Dendritic cell treated with granulocyte-macrophage colony-stimulating factor and Interleukin-4, amounts not matched to agents 40 ng/mL and 50 ng/mL, for 4 days (primary cell): Measurements from ENCODE around the gene REST.
A peak's percentile ranks its signal among the peaks of the same experiment; 100 is the strongest.
"Not testable (repeated sequence)": the region's sequence is repeated elsewhere in the genome, so short reads cannot be mapped to it uniquely, and the experiment has no call there.

Experiments
- H3K27ac Mint-ChIP-seq: one replicate; pipeline ENCODE4 v1.8.0; 2022; ENCODE audit warnings: mild to moderate bottlenecking, mixed read lengths
- H3K27me3 Mint-ChIP-seq: one replicate; pipeline ENCODE4 v1.8.0; 2022; ENCODE audit warnings: mild to moderate bottlenecking, mixed read lengths
- H3K36me3 Mint-ChIP-seq: one replicate; pipeline ENCODE4 v1.8.0; 2022; ENCODE audit warnings: low read depth, mixed read lengths
- H3K4me1 Mint-ChIP-seq: one replicate; pipeline ENCODE4 v1.8.0; 2022; ENCODE audit warnings: low read depth, mixed read lengths
- H3K4me3 Mint-ChIP-seq: one replicate; pipeline ENCODE4 v1.8.0; 2022; ENCODE audit warnings: mild to moderate bottlenecking, moderate library complexity, mixed read lengths
- H3K9me3 Mint-ChIP-seq: one replicate; pipeline ENCODE4 v1.8.0; 2022; ENCODE audit warnings: mixed read lengths
- intact Hi-C: fragments of 100-400 bp; cut with micrococcal nuclease; formaldehyde crosslinking; loops from one replicate; pipeline ENCODE4 v1.15.0; 2022

Gene REST, protein sequence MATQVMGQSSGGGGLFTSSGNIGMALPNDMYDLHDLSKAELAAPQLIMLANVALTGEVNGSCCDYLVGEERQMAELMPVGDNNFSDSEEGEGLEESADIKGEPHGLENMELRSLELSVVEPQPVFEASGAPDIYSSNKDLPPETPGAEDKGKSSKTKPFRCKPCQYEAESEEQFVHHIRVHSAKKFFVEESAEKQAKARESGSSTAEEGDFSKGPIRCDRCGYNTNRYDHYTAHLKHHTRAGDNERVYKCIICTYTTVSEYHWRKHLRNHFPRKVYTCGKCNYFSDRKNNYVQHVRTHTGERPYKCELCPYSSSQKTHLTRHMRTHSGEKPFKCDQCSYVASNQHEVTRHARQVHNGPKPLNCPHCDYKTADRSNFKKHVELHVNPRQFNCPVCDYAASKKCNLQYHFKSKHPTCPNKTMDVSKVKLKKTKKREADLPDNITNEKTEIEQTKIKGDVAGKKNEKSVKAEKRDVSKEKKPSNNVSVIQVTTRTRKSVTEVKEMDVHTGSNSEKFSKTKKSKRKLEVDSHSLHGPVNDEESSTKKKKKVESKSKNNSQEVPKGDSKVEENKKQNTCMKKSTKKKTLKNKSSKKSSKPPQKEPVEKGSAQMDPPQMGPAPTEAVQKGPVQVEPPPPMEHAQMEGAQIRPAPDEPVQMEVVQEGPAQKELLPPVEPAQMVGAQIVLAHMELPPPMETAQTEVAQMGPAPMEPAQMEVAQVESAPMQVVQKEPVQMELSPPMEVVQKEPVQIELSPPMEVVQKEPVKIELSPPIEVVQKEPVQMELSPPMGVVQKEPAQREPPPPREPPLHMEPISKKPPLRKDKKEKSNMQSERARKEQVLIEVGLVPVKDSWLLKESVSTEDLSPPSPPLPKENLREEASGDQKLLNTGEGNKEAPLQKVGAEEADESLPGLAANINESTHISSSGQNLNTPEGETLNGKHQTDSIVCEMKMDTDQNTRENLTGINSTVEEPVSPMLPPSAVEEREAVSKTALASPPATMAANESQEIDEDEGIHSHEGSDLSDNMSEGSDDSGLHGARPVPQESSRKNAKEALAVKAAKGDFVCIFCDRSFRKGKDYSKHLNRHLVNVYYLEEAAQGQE

DNA sequence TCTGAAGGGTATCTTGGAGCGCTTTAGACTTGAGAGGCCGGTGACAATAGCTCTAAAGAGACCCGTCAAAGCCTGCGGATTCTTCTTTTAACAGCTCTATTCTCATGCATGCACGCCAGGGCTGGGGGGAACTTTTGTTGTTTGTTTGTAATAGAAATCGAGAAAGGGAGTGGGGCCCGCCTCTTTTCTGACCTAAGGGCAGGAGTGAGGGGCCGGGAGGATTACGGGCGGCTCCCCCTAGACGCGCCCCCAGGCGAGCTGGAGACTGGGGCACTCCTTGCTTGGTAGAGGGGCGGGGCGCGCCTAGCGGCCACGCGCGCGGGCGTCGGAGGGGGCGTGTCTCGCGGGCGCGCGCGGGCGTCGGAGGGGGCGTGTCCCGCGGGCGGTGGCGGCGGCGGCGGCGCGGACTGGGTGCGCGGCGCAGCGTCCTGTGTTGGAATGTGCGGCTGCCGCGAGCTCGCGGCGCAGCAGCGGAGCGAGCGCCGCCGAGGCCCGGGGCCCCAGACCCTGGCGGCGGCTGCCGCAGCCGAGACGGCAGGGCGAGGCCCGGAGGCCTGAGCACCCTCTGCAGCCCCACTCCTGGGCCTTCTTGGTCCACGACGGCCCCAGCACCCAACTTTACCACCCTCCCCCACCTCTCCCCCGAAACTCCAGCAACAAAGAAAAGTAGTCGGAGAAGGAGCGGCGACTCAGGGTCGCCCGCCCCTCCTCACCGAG, at the start of gene REST:
Gene REST, plus strand, starts transcription at position 412 of the 717 bp plus-strand sequence. CDS start 2,739 bp downstream, outside the sequence.
- Mint-ChIP-seq H3K27ac (peak within 1 kb of the TSS; percentile 87), H3K36me3 (peaks cover 29% of the 10 kb centered on the region), H3K9me3 (no peaks in the 10 kb centered on the region), H3K27me3 (no peaks in the 10 kb centered on the region), H3K4me1 (peaks cover 36% of the 10 kb centered on the region), H3K4me3 (peak within 1 kb of the TSS; percentile 94)
- intact Hi-C loops, result loop anchor here (5.0 to 10.0 kb wide), 4 partner anchors 40 to 520 kb away; partner anchors contain the start of genes AASDH, PAICS and PPAT

DNA sequence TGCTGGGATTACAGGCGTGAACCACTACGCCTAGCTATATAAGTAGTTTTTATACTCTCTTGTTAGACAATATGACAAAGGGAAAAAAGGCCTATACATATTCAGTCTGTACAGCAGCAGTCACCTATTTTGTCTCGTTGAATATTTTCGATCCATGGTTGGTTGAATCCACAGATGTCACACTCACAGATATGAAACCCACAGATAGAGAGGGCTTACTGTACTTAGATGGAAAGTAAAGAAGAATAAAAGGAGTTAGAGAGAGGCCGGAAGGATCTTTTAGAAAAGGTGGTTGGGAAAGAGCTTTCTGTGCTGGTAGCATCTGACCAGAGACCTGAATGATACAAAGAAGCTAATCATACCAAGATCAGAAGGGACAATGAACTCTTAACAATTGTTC, 47.9 kb upstream of the REST start:
- no peaks in the 10 kb centered on the region for H3K36me3 Mint-ChIP-seq
- intact Hi-C loops, result no loop called here
- peaks cover 24% of the 10 kb centered on the region for H3K4me1 Mint-ChIP-seq
- no peak overlapping the region for H3K27ac Mint-ChIP-seq
- H3K4me3 Mint-ChIP-seq, result no peak overlapping the region
- no peaks in the 10 kb centered on the region for H3K9me3 Mint-ChIP-seq
- H3K27me3 Mint-ChIP-seq, result no peaks in the 10 kb centered on the region

- Mint-ChIP-seq H3K27me3 (no peaks in the 10 kb centered on the region), H3K36me3 (no peaks in the 10 kb centered on the region), H3K4me1 (peaks cover 27% of the 10 kb centered on the region), H3K4me3 (no peak overlapping the region), H3K9me3 (no peaks in the 10 kb centered on the region), H3K27ac (no peak overlapping the region)
- intact Hi-C loops, result no loop called here
Observed at GRCh38 chr4:56860781-56861180, 46.9 kb upstream of the REST start.

- H3K27me3 Mint-ChIP-seq, result no peaks in the 10 kb centered on the region
- H3K4me3 Mint-ChIP-seq, result no peak overlapping the region
- H3K9me3 Mint-ChIP-seq, result no peaks in the 10 kb centered on the region
- no peak overlapping the region for H3K27ac Mint-ChIP-seq
- peaks cover 24% of the 10 kb centered on the region for H3K4me1 Mint-ChIP-seq
- H3K36me3 Mint-ChIP-seq, result no peaks in the 10 kb centered on the region
- intact Hi-C loops, result no loop called here
Observed at GRCh38 chr4:56861360-56861759, 46.3 kb upstream of the REST start.

DNA sequence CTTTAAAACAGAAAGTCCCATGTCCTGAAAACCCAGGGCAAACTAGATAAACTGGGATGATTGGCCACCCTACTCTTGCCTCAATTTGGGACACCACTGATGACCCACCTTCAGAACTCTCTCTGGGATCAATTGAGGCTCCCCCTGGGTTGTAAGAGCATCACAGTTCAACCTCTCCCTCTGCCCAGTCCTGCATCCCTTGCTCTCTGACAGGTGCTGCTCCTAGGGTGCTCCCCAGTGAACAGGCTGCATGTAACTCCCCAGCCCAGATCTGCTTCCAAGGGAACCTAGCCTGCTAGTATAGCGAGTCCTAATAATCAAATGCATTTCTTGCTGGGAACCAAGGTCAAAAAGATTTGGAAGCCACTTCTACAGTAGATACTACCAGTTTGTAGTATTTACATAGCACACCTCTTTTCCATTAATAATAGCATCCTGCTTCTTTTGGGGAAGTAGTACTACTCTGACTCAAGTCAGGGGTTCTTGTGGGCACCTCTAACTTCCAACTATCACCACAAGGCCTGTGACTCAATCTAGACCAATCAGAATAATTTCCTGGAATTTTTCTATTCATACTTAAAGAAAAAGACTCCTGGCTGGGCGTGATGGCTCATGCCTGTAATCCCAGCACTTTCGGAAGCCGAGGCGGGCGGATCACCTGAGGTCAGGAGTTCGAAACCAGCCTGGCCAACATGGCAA, 44.1 kb upstream of the REST start:
- Mint-ChIP-seq H3K27me3 (no peaks in the 10 kb centered on the region), H3K36me3 (no peaks in the 10 kb centered on the region), H3K4me3 (no peak overlapping the region), H3K27ac (peak overlapping the region; percentile 10), H3K9me3 (no peaks in the 10 kb centered on the region), H3K4me1 (peaks cover 17% of the 10 kb centered on the region)
- intact Hi-C loops, result no loop called here

GRCh38 chr4:56870946-56871345, 36.8 kb upstream of the REST start:
- H3K4me1 Mint-ChIP-seq, result peaks cover 8% of the 10 kb centered on the region
- intact Hi-C loops, result no loop called here

GRCh38 chr4:56871371-56871866, 36.3 kb upstream of the REST start:
- Mint-ChIP-seq H3K27ac (no peak overlapping the region), H3K4me3 (no peak overlapping the region), H3K27me3 (no peaks in the 10 kb centered on the region), H3K9me3 (no peaks in the 10 kb centered on the region), H3K36me3 (no peaks in the 10 kb centered on the region), H3K4me1 (peaks cover 8% of the 10 kb centered on the region)
- intact Hi-C loops, result no loop called here

More at GRCh38 chr4:56870946-56871345, 36.8 kb upstream of the REST start:
- Mint-ChIP-seq H3K9me3 (no peaks in the 10 kb centered on the region), H3K27me3 (no peaks in the 10 kb centered on the region), H3K36me3 (no peaks in the 10 kb centered on the region), H3K4me3 (no peak overlapping the region), H3K27ac (no peak overlapping the region)

DNA sequence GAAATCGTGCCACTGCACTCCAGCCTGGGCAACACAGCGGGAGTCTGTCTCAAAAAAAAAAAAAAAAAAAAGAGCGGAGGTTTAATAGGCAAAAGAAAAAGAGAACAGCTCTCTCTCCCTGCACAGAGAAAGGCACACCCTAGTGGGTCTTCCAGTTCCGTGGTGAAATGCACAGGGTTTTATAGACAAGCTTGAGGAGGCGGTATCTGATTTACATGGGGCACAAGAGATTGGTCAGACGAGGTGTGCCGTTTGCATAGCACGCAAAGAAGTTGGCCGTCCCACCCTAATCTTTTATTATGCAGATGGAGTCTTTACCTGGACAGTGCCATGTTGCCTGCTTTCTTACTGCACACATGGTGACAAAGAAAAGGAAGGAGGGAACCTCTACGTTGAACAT, 33.5 kb upstream of the REST start:
- intact Hi-C loops, result no loop called here
- no peak overlapping the region for H3K4me3 Mint-ChIP-seq
- no peaks in the 10 kb centered on the region for H3K36me3 Mint-ChIP-seq
- no peak overlapping the region for H3K27ac Mint-ChIP-seq
- H3K9me3 Mint-ChIP-seq, result no peaks in the 10 kb centered on the region
- H3K4me1 Mint-ChIP-seq, result peaks cover 16% of the 10 kb centered on the region
- H3K27me3 Mint-ChIP-seq, result no peaks in the 10 kb centered on the region

DNA sequence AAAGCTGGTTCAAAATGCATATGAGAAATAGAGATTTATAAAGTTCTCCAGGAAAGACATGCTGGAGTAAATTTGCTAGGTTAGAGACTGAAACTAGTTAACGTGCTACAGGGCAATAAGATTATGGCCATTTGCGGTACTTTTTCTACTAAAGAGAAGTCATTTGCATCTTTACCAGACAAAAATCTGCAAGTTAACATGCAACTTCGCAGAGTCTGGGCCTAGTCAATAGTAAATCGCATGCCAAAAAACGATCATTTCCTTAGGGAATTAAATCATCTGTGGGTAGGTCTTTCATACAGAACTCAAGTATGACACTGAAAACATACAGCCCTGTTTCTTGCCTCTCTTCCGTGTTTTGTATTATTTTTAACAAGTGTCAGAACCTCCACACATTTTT, 32.8 kb upstream of the REST start:
- no peak overlapping the region for H3K27ac Mint-ChIP-seq
- H3K9me3 Mint-ChIP-seq, result no peaks in the 10 kb centered on the region
- intact Hi-C loops, result no loop called here
- H3K36me3 Mint-ChIP-seq, result no peaks in the 10 kb centered on the region
- H3K4me3 Mint-ChIP-seq, result no peak overlapping the region
- no peaks in the 10 kb centered on the region for H3K27me3 Mint-ChIP-seq
- peaks cover 24% of the 10 kb centered on the region for H3K4me1 Mint-ChIP-seq

DNA sequence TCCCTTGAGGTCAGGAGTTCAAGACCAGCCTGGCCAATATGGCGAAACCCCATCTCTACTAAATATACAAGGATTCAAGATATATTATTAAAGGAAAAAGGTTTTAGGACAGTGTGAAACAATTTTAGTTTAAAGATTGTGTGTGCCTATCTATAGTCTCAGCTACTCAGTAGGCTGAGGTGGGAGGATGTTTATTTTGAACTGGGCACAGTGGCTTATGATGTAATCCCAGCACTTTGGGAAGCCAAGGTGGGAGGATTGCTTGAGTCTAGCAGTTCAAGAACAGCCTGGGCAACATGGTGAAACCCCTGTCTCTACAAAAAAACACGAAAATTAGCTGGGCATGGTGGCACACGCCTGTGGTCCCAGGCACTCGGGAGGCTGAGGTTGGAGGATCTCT, 31.4 kb upstream of the REST start:
- Mint-ChIP-seq H3K27me3 (no peaks in the 10 kb centered on the region), H3K4me3 (no peak overlapping the region), H3K36me3 (no peaks in the 10 kb centered on the region), H3K4me1 (peaks cover 28% of the 10 kb centered on the region), H3K27ac (no peak overlapping the region), H3K9me3 (no peaks in the 10 kb centered on the region)
- intact Hi-C loops, result no loop called here

DNA sequence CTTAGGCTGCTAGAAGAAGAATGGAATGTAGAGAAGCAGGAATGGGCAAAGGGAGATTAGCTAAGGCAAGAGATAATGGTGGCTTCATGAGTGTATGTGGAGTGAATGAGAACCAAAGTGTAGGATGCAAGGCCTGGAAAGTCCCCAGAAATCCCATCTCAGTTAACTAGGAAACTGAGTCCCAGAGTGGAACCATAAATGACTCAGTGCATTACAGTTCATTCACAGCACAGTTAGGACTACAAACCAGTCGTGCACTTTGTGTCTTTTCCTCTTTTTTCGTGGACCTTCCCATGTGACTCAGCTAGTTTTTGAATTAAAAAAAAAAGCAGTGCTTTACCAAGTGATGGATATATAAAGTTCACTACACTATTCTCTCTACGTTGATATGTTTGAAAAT, 27.7 kb upstream of the REST start:
- intact Hi-C loops, result no loop called here
- peaks cover 23% of the 10 kb centered on the region for H3K4me1 Mint-ChIP-seq
- H3K4me3 Mint-ChIP-seq, result no peak overlapping the region
- H3K27ac Mint-ChIP-seq, result peak overlapping the region; percentile 32
- no peaks in the 10 kb centered on the region for H3K36me3 Mint-ChIP-seq
- no peaks in the 10 kb centered on the region for H3K27me3 Mint-ChIP-seq
- no peaks in the 10 kb centered on the region for H3K9me3 Mint-ChIP-seq

DNA sequence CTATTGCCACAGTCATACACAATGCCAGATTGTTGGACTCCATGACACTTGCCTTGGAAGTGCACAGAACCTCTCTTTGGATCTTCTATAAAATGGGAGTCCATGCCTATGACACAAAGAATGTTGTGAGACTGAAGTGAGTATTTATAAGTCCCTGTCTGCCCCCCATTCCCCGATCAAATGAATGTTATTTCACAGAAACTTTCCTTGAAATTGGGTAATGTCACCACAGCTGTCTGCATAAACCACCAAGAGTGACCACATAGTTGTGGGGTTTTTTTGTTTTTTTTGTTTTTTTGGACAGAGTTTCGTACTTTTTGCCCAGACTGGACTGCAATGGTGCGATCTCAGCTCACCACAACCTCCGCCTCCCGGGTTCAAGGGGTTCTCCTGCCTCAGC, 27.1 kb upstream of the REST start:
- intact Hi-C loops, result no loop called here
- H3K27ac Mint-ChIP-seq, result no peak overlapping the region
- H3K4me1 Mint-ChIP-seq, result peaks cover 23% of the 10 kb centered on the region
- H3K9me3 Mint-ChIP-seq, result no peaks in the 10 kb centered on the region
- no peaks in the 10 kb centered on the region for H3K27me3 Mint-ChIP-seq
- no peaks in the 10 kb centered on the region for H3K36me3 Mint-ChIP-seq
- no peak overlapping the region for H3K4me3 Mint-ChIP-seq

DNA sequence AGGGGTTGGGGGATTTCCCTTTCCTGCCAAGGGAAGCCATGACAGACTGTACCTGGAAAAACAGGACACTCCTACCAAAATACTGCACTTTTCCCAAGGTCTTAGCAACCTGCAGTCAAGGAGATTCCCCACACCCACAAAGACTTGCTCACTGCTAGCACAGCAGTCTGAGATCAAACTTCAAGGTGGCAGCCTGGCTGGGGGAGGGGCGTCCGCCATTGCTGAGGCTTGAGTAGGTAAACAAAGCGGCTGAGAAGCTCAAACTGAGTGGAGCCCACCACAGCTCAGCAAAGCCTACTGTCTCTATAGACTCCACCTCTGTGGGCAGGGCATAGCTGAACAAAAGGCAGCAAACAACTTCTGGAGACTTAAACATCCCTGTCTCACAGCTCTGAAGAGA, 23.2 kb upstream of the REST start:
- H3K4me3 Mint-ChIP-seq, H3K27me3 Mint-ChIP-seq, intact Hi-C loops, H3K27ac Mint-ChIP-seq, H3K36me3 Mint-ChIP-seq, H3K9me3 Mint-ChIP-seq: not testable (repeated sequence)
- H3K4me1 Mint-ChIP-seq, result peaks cover 11% of the 10 kb centered on the region
